GM08714 (cell line): ENCODE measurements around the gene TMEM91.
"Not testable (repeated sequence)": the region's sequence is repeated elsewhere in the genome, so short reads cannot be mapped to it uniquely, and the experiment has no call there.

Experiments
- H3K4me3 ChIP-seq: fragments of 200-500 bp; sonication (Bioruptor generic); 2 replicates; pipeline ENCODE4 v1.5.1; 2014; ENCODE audit warnings: mild to moderate bottlenecking, low read length, inconsistent platforms
- ZNF274 ChIP-seq: IDR thresholded peaks from 2 replicates; pipeline ENCODE4 v1.6.1; 2012; ENCODE audit warnings: mild to moderate bottlenecking, low read depth, low read length

The TMEM91 gene

DNA sequence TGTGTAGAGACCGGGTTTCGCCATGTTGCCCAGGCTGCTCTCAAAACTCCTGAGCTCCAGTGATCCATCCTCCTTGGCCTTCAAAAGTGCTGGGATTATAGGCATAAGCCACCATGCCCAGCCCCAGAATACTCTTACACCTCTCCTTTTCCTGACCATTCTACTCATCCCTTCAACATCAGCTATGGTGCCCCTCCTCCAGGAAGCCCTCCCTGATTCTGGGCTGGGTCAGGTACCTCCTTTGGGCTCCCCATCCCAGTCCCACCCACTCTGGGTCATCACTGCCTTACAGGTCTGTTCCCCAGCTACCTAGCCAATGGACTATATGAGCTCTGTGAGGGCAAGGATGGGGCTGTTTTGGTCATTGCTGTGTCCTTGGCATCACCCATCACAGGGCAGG is 32.2 kb upstream of the TMEM91 start:
- no peak for TF ChIP-seq ZNF274
- H3K4me3 ChIP-seq, result no peak overlapping the region

DNA sequence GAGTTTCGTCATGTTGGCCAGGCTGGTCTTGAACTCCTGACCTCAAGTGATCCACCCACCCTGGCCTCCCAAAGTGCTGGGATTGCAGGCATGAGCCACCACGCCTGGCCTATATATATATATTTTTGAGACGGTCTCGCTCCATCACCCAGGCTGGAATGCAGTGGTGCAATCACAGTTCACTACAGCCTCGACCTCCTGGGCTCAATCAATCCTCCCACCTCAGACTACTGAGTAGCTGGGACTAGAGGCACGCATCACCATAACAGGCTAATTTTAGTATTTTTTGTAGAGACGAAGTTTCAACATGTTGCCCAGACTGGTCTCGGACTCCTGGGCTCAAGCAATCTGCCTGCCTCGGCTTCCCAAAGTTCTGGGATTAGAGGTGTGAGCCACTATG is 29.4 kb upstream of the TMEM91 start:
- H3K4me3 ChIP-seq, result not testable (repeated sequence)

DNA sequence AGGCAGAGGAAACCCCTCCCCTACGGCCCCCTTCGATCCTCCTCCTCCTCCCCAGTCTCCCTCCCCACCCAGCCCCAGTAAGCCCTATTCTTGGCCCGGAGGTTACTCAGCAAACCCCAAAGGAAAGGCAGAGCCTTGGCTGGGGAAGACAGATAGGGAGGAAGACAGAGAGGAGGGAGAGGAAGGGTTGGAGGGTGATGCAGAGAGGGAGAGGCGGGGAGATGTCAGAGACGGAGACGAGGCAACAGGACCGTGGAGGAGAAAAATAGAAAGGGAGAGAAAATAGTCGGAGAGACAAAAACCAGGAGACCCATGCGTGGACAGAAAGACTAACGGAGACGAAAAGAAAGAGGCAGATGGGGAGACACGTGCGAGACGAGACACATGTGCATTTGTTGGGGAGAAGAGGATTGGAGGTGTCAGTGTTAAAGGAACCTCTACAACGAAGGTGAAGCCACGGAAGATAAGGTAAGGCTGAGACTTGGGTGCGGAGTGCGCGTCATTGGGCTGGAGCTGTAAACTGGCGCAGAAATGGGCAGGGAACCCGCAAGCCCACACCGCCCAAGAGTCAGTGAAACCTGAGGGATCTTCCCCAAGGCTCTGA is 25.5 kb upstream of the TMEM91 start:
- H3K4me3 ChIP-seq, result peak overlapping the region; percentile 78
- no peak for TF ChIP-seq ZNF274

- peak overlapping the region; percentile 78 for H3K4me3 ChIP-seq
- no peak for TF ChIP-seq ZNF274
These were observed 24.7 kb upstream of the TMEM91 start for GRCh38 chr19:41351339-41352245.

DNA sequence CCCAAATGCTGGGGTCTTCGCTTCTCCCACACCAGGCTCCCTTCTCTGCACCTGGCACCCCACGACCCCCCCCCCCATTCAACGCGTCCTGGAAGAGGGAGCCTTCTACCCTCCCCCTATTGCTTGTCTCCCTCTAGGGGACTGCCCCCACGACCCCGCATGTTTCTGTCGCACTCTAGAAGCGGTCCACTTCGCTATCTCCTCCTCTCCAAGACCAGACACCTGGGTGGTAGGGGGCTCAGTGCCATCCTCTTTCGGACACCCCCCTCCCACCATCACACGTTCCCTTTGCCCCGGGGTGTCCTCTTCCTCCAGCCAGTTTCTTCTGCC is 24.1 kb upstream of the TMEM91 start:
- peak overlapping the region; percentile 78 for H3K4me3 ChIP-seq
- no peak for TF ChIP-seq ZNF274

DNA sequence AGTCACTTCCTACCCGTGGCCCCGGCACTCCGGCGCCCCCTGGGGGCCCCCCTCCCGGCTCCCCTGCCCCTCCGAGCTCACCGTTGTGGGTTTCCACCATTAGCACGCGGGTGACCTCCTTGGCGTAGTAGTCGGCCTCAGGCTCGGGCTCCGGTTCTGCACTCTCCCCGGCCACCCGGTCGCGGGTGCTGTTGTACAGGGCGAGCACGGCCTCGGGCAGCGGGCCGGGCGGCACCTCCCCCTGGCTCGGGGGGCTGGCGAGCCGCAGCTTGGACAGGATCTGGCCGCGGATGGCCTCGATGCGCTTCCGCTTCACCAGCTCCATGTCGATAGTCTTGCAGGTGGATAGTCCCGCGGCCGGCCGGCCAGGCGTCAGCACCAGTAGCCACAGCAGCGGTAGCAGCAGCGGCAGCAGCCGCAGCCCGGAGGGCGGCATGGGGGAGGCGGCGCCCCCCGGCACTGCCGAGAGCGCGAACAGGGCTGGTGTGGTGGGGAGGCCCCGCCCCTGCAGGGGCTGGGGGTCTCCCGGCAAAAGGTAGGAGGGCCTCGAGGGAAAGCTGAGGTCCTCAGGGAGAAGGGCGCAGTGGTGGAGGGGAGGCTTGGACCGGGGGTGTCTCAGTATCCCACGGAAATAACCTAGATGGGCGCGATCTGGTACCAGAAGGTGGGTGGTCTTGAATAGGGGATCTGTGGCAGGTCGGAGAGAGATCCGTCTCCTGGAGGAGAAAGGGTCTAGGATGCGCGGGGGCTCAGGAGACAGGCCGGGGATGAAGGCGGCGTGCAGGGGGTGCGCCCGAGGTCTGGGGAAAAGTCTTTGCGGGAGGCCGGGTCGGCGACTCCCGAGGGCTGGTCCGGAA is 23.5 kb upstream of the TMEM91 start:
- no peak for TF ChIP-seq ZNF274
- H3K4me3 ChIP-seq, result peak overlapping the region; percentile 78

DNA sequence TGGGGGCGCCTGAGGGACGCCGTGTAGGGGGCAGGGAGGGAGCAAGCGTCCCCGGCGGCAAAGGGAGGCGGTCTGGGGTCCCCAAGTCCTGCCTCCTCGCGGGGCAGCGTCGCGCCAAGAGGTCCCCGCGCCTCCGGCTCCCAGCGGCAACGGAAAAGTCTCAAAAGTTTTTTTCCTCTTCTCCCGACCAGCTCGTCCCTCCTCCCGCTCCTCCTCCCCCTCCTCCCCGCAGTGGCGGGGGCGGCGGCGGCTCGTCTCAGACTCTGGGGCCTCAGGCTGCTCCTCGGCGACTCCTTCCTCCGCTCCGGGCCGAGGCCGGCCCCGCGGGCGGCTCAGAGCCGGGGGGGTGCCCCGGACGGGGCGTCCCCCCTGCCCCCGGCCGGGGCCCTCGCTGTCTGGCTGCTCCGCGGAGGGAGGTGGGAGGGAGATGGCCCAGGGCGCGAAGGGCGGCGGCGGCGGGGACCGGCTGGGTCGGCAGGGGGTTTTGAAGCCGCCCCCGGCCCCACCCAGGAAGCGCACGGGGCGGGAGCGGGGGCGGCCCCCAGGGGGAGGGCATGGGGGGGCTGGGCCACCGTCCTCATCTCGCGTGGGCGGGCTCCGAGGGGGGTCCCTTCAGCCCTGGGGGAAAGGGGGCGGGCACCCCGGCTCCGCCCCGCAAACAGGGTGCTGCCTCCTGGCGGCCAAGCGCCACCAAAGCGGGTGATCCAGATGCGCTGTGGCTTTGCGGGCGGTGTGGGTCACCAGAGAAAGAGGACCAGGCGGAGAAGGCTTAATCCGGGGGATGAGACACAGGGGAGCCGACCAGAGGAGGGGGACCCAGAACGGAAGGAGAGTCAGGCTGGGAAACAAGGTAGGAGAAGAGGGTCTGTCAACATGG is 22.6 kb upstream of the TMEM91 start, which contains the start of gene TGFB1:
Gene TGFB1, minus strand, starts transcription at position 457 of the 877 bp plus-strand sequence. CDS start 878 bp downstream, outside the sequence.
- no peak for TF ChIP-seq ZNF274
- peak within 1 kb of the TSS; percentile 78 for H3K4me3 ChIP-seq

DNA sequence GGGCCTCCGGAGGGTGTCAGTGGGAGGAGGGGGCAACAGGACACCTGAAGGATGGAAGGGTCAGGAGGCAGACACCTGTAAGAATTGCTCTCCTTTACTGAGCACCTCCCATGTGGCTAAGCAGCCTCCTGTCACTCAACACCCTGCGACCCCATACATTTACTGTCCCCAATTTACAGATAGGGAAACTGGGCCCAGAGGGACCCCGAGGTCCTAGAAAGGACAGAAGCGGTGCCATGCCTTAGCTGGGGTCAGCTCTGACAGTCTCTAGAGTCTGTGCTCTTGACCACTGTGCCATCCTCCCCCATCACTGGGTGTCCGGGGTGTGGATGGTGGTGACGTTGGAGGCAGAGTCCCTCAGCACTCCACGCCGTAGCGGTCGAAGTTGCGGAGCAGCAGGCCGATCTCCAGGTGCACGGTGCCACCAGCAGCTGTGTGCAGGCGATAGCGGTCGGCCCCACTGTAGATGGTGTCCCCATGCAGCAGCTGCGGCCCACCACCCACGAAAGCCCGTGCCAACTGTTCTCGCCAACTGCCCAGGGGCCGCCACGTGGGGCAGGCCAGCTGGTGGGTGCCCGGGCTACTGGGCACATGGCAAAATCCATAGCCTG is 21.9 kb upstream of the TMEM91 start:
- H3K4me3 ChIP-seq, result peak overlapping the region; percentile 12; the same call in 1 of the 2 replicates
- TF ChIP-seq ZNF274, result no peak

DNA sequence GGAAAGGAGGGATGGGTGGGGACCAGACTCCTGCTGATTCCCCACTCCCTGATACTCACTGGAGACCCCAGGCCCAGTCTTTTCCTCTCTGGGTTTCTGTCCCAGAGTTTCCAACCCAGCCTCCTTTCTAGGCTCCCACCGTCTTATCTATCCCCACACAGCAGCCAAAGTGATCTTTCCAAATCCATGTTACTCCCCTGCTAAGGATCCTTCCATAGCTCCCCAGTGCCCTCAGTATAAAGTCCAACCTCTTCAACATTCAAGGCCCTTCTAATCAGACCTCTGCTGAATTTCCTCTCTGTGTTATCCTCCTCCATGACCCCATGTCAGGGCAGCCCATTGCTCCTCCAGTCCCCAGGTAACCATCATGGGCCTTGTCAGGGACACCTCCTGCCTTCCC is 21.3 kb upstream of the TMEM91 start:
- H3K4me3 ChIP-seq, result no peak overlapping the region
- TF ChIP-seq ZNF274, result no peak

DNA sequence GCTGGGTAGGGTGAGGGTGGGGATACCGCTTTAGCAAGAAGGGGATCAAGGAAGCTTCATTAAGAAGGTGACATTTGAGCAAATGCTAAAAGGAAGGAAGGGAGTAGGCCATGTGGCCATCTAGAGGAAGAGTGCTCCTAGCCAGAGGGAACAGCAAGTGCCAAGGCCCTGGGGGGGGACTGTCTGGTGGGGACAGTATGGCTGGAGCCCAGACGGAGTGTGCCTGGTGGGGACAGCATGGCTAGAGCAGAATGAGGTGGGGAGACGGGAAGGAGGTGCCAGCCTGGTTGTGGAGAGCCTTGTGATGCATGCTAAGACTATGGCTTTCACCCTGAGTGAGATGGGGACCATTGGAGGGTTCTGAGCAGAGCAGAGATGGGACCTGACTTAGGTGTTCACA is 20.5 kb upstream of the TMEM91 start:
- H3K4me3 ChIP-seq, result no peak overlapping the region
- TF ChIP-seq ZNF274, result no peak

DNA sequence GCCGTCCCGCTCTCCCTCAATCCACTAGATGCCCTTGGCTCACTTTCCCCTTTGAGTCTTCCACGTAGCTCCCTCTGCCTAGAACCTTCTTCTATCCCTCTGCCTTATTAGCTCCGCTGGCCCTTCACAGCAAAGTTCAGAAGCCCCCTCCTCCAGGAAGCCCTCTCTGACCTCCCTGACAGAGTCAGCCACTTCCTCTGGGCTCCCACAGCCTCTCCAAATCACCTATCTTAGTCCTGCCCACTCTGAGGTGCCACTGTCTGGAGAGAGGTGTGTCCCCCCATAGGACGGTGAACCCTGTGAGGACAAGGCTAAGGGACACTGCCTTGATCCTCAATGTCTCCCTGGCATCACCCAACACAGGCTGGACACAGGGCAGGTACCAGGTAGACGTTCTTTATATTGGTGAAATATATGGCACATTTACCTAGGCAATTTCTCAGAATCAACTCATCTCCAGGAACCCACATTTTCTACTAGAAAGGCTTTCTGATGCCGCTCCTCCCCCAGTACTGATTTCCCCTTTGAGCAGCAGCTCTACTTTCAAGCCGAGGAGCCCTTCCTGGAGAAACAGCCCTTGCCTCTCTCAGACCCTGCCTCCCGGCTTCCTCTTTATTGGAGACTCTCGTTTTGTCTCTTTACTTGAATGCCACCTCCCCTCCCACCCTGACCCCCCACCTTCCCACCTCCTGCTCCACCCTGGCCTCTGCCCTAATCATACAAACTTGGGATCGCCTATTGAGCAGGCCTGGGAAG is 19.2 kb upstream of the TMEM91 start:
- TF ChIP-seq ZNF274, result no peak
- H3K4me3 ChIP-seq, result no peak overlapping the region

DNA sequence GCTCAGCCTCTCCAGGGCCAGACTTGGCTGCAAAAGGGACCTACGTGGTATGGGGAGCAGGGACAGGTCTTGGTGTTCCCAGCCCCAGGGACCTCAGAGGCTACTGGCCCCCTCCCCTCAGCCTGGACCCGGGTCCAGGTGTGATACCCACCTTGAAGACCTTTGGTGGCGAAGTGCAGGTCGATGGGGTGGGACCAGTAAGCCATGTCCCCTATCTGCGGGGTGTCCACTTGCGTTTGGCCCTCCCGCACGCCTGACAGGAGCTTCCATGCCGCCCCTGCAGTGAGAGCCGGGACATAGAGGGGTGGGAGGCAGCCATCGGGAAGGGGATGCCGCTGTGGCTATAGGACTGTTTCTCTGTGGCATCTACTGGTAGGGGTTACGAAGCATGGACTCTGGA is 18.6 kb upstream of the TMEM91 start:
- no peak for TF ChIP-seq ZNF274
- no peak overlapping the region for H3K4me3 ChIP-seq

- TF ChIP-seq ZNF274, result no peak
These were observed 16.6 kb upstream of the TMEM91 start for GRCh38 chr19:41359741-41360140.

More at GRCh38 chr19:41359741-41360140, 16.6 kb upstream of the TMEM91 start:
- H3K4me3 ChIP-seq, result no peak overlapping the region
